MG63 (cell line): ENCODE measurements around the gene RGCC. TPM values are rescaled to one million over a fixed set of nuclear protein-coding genes. Genes with fewer than 3 reads are reported as not detected.

Experiments used
- total RNA-seq: library from RNA; depleted of rRNA; stranded (reverse); fragments of >200 nt; shearing (Covaris generic); gene quantifications from 2 replicates; pipeline ENCODE4 v1.2.3, GENCODE V29; 2014; ENCODE audit warnings: low replicate concordance; rRNA removed

The RGCC gene
- total RNA-seq, 1 experiment from 2014 or later, result 1.7 TPM

Other genes with a start within 250 kb of the RGCC start
- 13.4 and 14.0 TPM in 2 replicates for gene MTRF1, start 194.0 kb upstream of the RGCC start, total RNA-seq
- gene NAA16, start 146.3 kb upstream of the RGCC start, total RNA-seq, result 6.9 and 7.1 TPM in 2 replicates